GM23338 (cell line): Measurements from ENCODE around the gene NDC80. TPM values are rescaled to one million over a fixed set of nuclear protein-coding genes. Genes with fewer than 3 reads are reported as not detected.

Experiments
- ATAC-seq: fragments of 200-7000 bp; cut with Tn5 transposase; 3 replicates; pipeline ENCODE4 v1.9.1; 2020
- DNase-seq: peaks from one replicate; pipeline ENCODE4 v3.0.0-alpha.2; 2015; ENCODE audit warnings: low spot score
- H2AFZ ChIP-seq: fragments of 200-600 bp; sonication (generic); 2 replicates; pipeline ENCODE4 v1.8.0; 2016; ENCODE audit warnings: antibody characterized with exemption, mild to moderate bottlenecking, moderate library complexity
- H3F3A ChIP-seq: fragments of 200-600 bp; sonication (generic); replicated peaks from 2 replicates; pipeline ENCODE4 v1.8.0; 2017; ENCODE audit warnings: antibody characterized with exemption, mixed run types, low read depth
- H3K27ac ChIP-seq: fragments of 200-600 bp; sonication (generic); 2 replicates; pipeline ENCODE4 v1.6.1; 2016; ENCODE audit warnings: low read depth
- H3K27me3 ChIP-seq: fragments of 200-600 bp; sonication (generic); 2 replicates; pipeline ENCODE4 v1.8.0; 2016; ENCODE audit warnings: mild to moderate bottlenecking, mixed run types, moderate library complexity; ENCODE audit not compliant: insufficient read depth
- H3K36me3 ChIP-seq: fragments of 200-600 bp; sonication (generic); 2 replicates; pipeline ENCODE4 v1.8.0; 2016; ENCODE audit warnings: mild to moderate bottlenecking; ENCODE audit not compliant: insufficient read depth
- H3K4me1 ChIP-seq: fragments of 200-600 bp; sonication (generic); 2 replicates; pipeline ENCODE4 v1.8.0; 2016; ENCODE audit warnings: mild to moderate bottlenecking, moderate library complexity; ENCODE audit not compliant: insufficient read depth
- H3K4me2 ChIP-seq: fragments of 200-600 bp; sonication (generic); 2 replicates; pipeline ENCODE4 v1.7.1; 2017; ENCODE audit warnings: mixed run types
- H3K4me3 ChIP-seq: fragments of 200-600 bp; sonication (generic); 2 replicates; pipeline ENCODE4 v1.6.1; 2016; ENCODE audit warnings: mixed run types
- H3K79me2 ChIP-seq: fragments of 200-600 bp; sonication (generic); replicated peaks from 2 replicates; pipeline ENCODE4 v1.8.0; 2017; ENCODE audit warnings: mild to moderate bottlenecking; ENCODE audit not compliant: insufficient read depth
- H3K9me2 ChIP-seq: fragments of 200-600 bp; sonication (generic); 2 replicates; pipeline ENCODE4 v1.8.0; 2017; ENCODE audit not compliant: insufficient read depth
- H4K20me1 ChIP-seq: fragments of 200-600 bp; sonication (generic); replicated peaks from 2 replicates; pipeline ENCODE4 v1.8.0; 2017; ENCODE audit warnings: mild to moderate bottlenecking; ENCODE audit not compliant: insufficient read depth
- H3K27ac Mint-ChIP-seq: 2 replicates; pipeline ENCODE4 v1.8.0; 2020; ENCODE audit warnings: inconsistent platforms, mild to moderate bottlenecking, moderate library complexity, mixed read lengths
- H3K27me3 Mint-ChIP-seq: 3 replicates; pipeline ENCODE4 v1.8.0; 2022; ENCODE audit warnings: low read depth, mild to moderate bottlenecking, moderate library complexity, mixed read lengths, inconsistent platforms; ENCODE audit not compliant: insufficient read depth, poor library complexity
- H3K36me3 Mint-ChIP-seq: 3 replicates; pipeline ENCODE4 v1.8.0; 2021; ENCODE audit warnings: low read depth, mild to moderate bottlenecking, inconsistent platforms, moderate library complexity, mixed read lengths
- H3K4me1 Mint-ChIP-seq: 3 replicates; pipeline ENCODE4 v1.8.0; 2020; ENCODE audit warnings: mild to moderate bottlenecking, inconsistent platforms, mixed read lengths
- H3K4me3 Mint-ChIP-seq: 3 replicates; pipeline ENCODE4 v1.8.0; 2021; ENCODE audit warnings: moderate library complexity, mild to moderate bottlenecking, inconsistent platforms, mixed read lengths
- H3K9me3 Mint-ChIP-seq: 3 replicates; pipeline ENCODE4 v1.8.0; 2020; ENCODE audit warnings: moderate library complexity, mild to moderate bottlenecking, inconsistent platforms, mixed read lengths
- CREB1 ChIP-seq: fragments of 250-450 bp; sonication (Bioruptor Pico); IDR thresholded peaks from 2 replicates; pipeline ENCODE4 v1.5.0; 2020; ENCODE audit warnings: low read depth, mild to moderate bottlenecking, moderate library complexity
- CTCF ChIP-seq, 2 experiments: fragments of 200-600 bp in 1 of 2; sonication (generic) in 1 of 2; conservative IDR thresholded peaks; 2 replicates each; pipeline versions ENCODE4 v1.5.1 to v1.6.1; 2016 to 2017; ENCODE audit warnings: antibody characterized with exemption in 2 of 2, low read depth in 2 of 2, mild to moderate bottlenecking in 2 of 2, moderate library complexity in 1 of 2
- EZH2 ChIP-seq: fragments of 200-600 bp; sonication (generic); IDR thresholded peaks from one replicate; pipeline ENCODE4 v1.8.0; 2017; ENCODE audit warnings: antibody characterized with exemption, mild to moderate bottlenecking, low read depth; ENCODE audit not compliant: unreplicated experiment
- EZH2phosphoT487 ChIP-seq: fragments of 200-600 bp; sonication (generic); IDR thresholded peaks from one replicate; pipeline ENCODE4 v1.8.1; 2018; ENCODE audit warnings: antibody characterized with exemption; ENCODE audit not compliant: unreplicated experiment
- JUNB ChIP-seq: IDR thresholded peaks from one replicate; pipeline ENCODE4 v1.6.1; 2016; ENCODE audit warnings: antibody characterized with exemption; ENCODE audit not compliant: unreplicated experiment
- NANOG ChIP-seq: IDR thresholded peaks from 2 replicates; pipeline ENCODE4 v1.6.1; 2016; ENCODE audit warnings: antibody characterized with exemption, borderline replicate concordance
- POLR2AphosphoS5 ChIP-seq: IDR thresholded peaks from 2 replicates; pipeline ENCODE4 v1.6.1; 2016; ENCODE audit warnings: antibody characterized with exemption, low read depth
- REST ChIP-seq: IDR thresholded peaks from one replicate; pipeline ENCODE4 v1.6.1; 2018; ENCODE audit warnings: antibody characterized with exemption; ENCODE audit not compliant: unreplicated experiment
- STAT1 ChIP-seq: IDR thresholded peaks from one replicate; pipeline ENCODE4 v1.6.1; 2016; ENCODE audit warnings: antibody characterized with exemption; ENCODE audit not compliant: unreplicated experiment
- ZNF114 ChIP-seq: fragments of 250-450 bp; sonication (Bioruptor Pico); IDR thresholded peaks from 2 replicates; pipeline ENCODE4 v1.5.0; 2020; ENCODE audit warnings: mild to moderate bottlenecking, moderate library complexity
- ZNF331 ChIP-seq: fragments of 250-450 bp; sonication (Bioruptor Pico); IDR thresholded peaks from 2 replicates; pipeline ENCODE4 v1.5.0; 2020; ENCODE audit warnings: low read depth, mild to moderate bottlenecking, moderate library complexity
- polyA plus RNA-seq: library from polyadenylated mRNA; unstranded; fragments of >200 nt; fragmentation: Nextera tagmentation; extraction: Ambion mirVana; gene quantifications from 2 replicates; pipeline ENCODE4 v1.2.1, GENCODE V29; 2016
- total RNA-seq: library from RNA; depleted of rRNA; stranded (reverse); fragments of >200 nt; shearing (Covaris generic); gene quantifications from 2 replicates; pipeline ENCODE4 v1.2.3, GENCODE V29; 2014

NDC80 gene
- total and polyA plus RNA-seq, 2 experiments from 2014 or later: 36.6 to 58.4 TPM

- TF ChIP-seq NANOG (no peak), CREB1 (CRISPR knock-in tag) (no peak), ZNF114 (CRISPR knock-in tag) (no peak), ZNF331 (CRISPR knock-in tag) (no peak), JUNB (no peak), REST (no peak)
Measured at GRCh38 chr18:2610549-2610948, 39.2 kb downstream of the NDC80 start (continued).

- H3K4me3 Mint-ChIP-seq: no peak overlapping the region
- no peaks in the 10 kb centered on the region for H3K27me3 Mint-ChIP-seq
- no peaks in the 10 kb centered on the region for H3K79me2 ChIP-seq
- peaks cover 61% of the 10 kb centered on the region for H3K36me3 Mint-ChIP-seq
- no peak overlapping the region for H3K27ac Mint-ChIP-seq
- no peak for ATAC-seq
- H3K9me3 Mint-ChIP-seq: no peaks in the 10 kb centered on the region
- no peak for DNase-seq
- TF ChIP-seq EZH2phosphoT487 (no peak), REST (no peak), STAT1 (no peak), POLR2AphosphoS5 (no peak), ZNF114 (CRISPR knock-in tag) (no peak), NANOG (no peak), EZH2 (no peak), CTCF (conservative IDR thresholded peaks at IDR 0.05; ENCODE audit: low read depth in 2 of 2) (no peak)
- no peaks in the 10 kb centered on the region for H3K27me3 ChIP-seq
- H3F3A ChIP-seq: no peaks in the 10 kb centered on the region
- no peak overlapping the region for H2AFZ ChIP-seq
- no peak overlapping the region for H3K4me3 ChIP-seq
- no peaks in the 10 kb centered on the region for H3K4me1 ChIP-seq
- H3K4me1 Mint-ChIP-seq: no peaks in the 10 kb centered on the region
- no peak overlapping the region for H3K27ac ChIP-seq
- H3K4me2 ChIP-seq: no peak overlapping the region
- H4K20me1 ChIP-seq: peaks cover 7% of the 10 kb centered on the region
- peaks cover 42% of the 10 kb centered on the region for H3K36me3 ChIP-seq
- H3K9me2 ChIP-seq: no peaks in the 10 kb centered on the region
Measured at GRCh38 chr18:2612996-2613395, 41.6 kb downstream of the NDC80 start.
